ENCODE results near the gene PHF20.
A peak's percentile ranks its signal among the peaks of the same experiment; 100 is the strongest.

- TF ChIP-seq CTCF (IDR thresholded peaks at IDR 0.05; ENCODE audit: low read length) (peak; percentile 81), EZH2 (optimal IDR thresholded peaks at IDR 0.05; ENCODE audit: low read depth, low read length) (no peak), EZH2phosphoT487 (IDR thresholded peaks at IDR 0.05; ENCODE audit: low read length) (no peak)
These were observed 221.0 kb downstream of the PHF20 start for GRCh38 chr20:35992713-35993335.
